B cell (primary cell): Measurements from ENCODE around the gene HOTAIR. TPM values are rescaled to one million over a fixed set of nuclear protein-coding genes. Genes with fewer than 3 reads are reported as not detected.

Source experiments
- ATAC-seq: fragments of 200-7000 bp; cut with Tn5 transposase; one replicate; pipeline ENCODE4 v1.10.0; 2021; ENCODE audit warnings: low read depth, mild to moderate bottlenecking, moderate number of reproducible peaks, moderate library complexity
- CTCF ChIA-PET: fragments of 350-600 bp; sonication (Branson Sonifier 250); formaldehyde crosslinking; loops from one replicate; lab custom pipeline; 2021; ENCODE audit warnings: antibody characterized with exemption, inconsistent platforms; lab: Charles Lee
- POLR2A ChIA-PET: fragments of 350-600 bp; sonication (Branson Sonifier 250); formaldehyde crosslinking; loops from one replicate; lab custom pipeline; 2021; ENCODE audit warnings: antibody characterized with exemption; lab: Charles Lee
- DNase-seq: peaks from one replicate; pipeline ENCODE4 v3.0.0; 2013
- H2AFZ ChIP-seq: 2 replicates; pipeline ENCODE4 v1.6.1; 2012; ENCODE audit warnings: mild to moderate bottlenecking, low read depth, low read length; ENCODE audit not compliant: insufficient read depth, poor library complexity, severe bottlenecking
- H3K27ac ChIP-seq, 2 donors: 1 replicate in 1 of 2; 2 replicates in 1 of 2; pipeline ENCODE4 v1.5.1; 2012 to 2013; ENCODE audit warnings: low read length in 2 of 2, mild to moderate bottlenecking in 2 of 2, moderate library complexity in 1 of 2
- H3K27me3 ChIP-seq, 4 experiments: fragments of 200-600 bp in 1 of 4; sonication (generic) in 1 of 4; replicated peaks in 1 of 4; 1 replicate in 2 of 4; 2 replicates in 2 of 4; pipeline versions ENCODE4 v1.6.1 to v1.7.0; 2013 to 2016; ENCODE audit warnings: low read length in 3 of 4, mild to moderate bottlenecking in 2 of 4, mixed read lengths in 1 of 4, moderate library complexity in 1 of 4; ENCODE audit not compliant: insufficient read depth in 4 of 4, control insufficient read depth in 3 of 4; ENCODE audit errors: control extremely low read depth in 1 of 4
- H3K36me3 ChIP-seq, 2 experiments: replicated peaks in 1 of 2; 1 replicate in 1 of 2; 2 replicates in 1 of 2; pipeline versions ENCODE4 v1.6.1 to v1.7.1; 2013; ENCODE audit warnings: low read length in 1 of 2; ENCODE audit not compliant: insufficient read depth in 2 of 2, control insufficient read depth in 1 of 2; ENCODE audit errors: control extremely low read depth in 1 of 2, extremely low read depth in 1 of 2
- H3K4me1 ChIP-seq, 2 donors: fragments of 200-600 bp in 1 of 2; sonication (generic) in 1 of 2; 1 replicate in 1 of 2; 2 replicates in 1 of 2; pipeline versions ENCODE4 v1.5.1 to v1.6.1; 2013 to 2017; ENCODE audit warnings: low read length in 2 of 2; ENCODE audit not compliant: control insufficient read depth in 2 of 2, insufficient read depth in 2 of 2
- H3K4me2 ChIP-seq: replicated peaks from 2 replicates; pipeline ENCODE3; 2012; ENCODE audit warnings: mild to moderate bottlenecking, low read depth, low read length; ENCODE audit not compliant: poor library complexity, severe bottlenecking
- H3K4me3 ChIP-seq, 5 experiments: fragments of 200-600 bp in 1 of 5; sonication (generic) in 1 of 5; 1 replicate in 3 of 5; 2 replicates in 2 of 5; pipeline versions ENCODE4 v1.5.1 to v1.7.0; 2011 to 2016; ENCODE audit warnings: low read length in 4 of 5, mild to moderate bottlenecking in 4 of 5, low read depth in 2 of 5, control low read depth in 1 of 5, moderate library complexity in 1 of 5; ENCODE audit not compliant: insufficient read depth in 1 of 5; ENCODE audit errors: control extremely low read depth in 1 of 5, extremely low read depth in 1 of 5
- H3K79me2 ChIP-seq: fragments of 200-600 bp; sonication (generic); one replicate; pipeline ENCODE4 v1.6.0; 2016; ENCODE audit warnings: low read length; ENCODE audit not compliant: control insufficient read depth, insufficient read depth
- H3K9ac ChIP-seq: fragments of 200-600 bp; sonication (generic); 2 replicates; pipeline ENCODE4 v1.6.1; 2017; ENCODE audit warnings: mild to moderate bottlenecking, low read length, moderate library complexity
- H3K9me3 ChIP-seq, 3 donors: one replicate each; pipeline versions ENCODE4 v1.6.1 to v1.7.1; 2013; ENCODE audit warnings: low read length in 2 of 3; ENCODE audit not compliant: control insufficient read depth in 2 of 3, insufficient read depth in 1 of 3; ENCODE audit errors: control extremely low read depth in 1 of 3
- H4K20me1 ChIP-seq: 2 replicates; pipeline ENCODE4 v1.6.0; 2012; ENCODE audit warnings: mild to moderate bottlenecking, low read length; ENCODE audit not compliant: insufficient read depth, control insufficient read depth, poor library complexity, severe bottlenecking
- H3K27ac Mint-ChIP-seq: one replicate; pipeline ENCODE4 v1.8.0; 2021; ENCODE audit warnings: mixed read lengths
- H3K27me3 Mint-ChIP-seq: one replicate; pipeline ENCODE4 v1.8.0; 2021; ENCODE audit warnings: mixed read lengths
- H3K4me1 Mint-ChIP-seq: one replicate; pipeline ENCODE4 v1.8.0; 2021; ENCODE audit warnings: mixed read lengths
- H3K4me3 Mint-ChIP-seq: one replicate; pipeline ENCODE4 v1.8.0; 2021; ENCODE audit warnings: mixed read lengths
- H3K9me3 Mint-ChIP-seq: one replicate; pipeline ENCODE4 v1.8.0; 2022; ENCODE audit warnings: mixed read lengths; ENCODE audit not compliant: insufficient read depth
- EZH2 ChIP-seq: IDR thresholded peaks from 2 replicates; pipeline ENCODE4 v1.6.1; 2012; ENCODE audit warnings: borderline replicate concordance, low read depth, mild to moderate bottlenecking, moderate library complexity, low read length; ENCODE audit not compliant: insufficient read depth, poor library complexity, severe bottlenecking
- WGBS: methylation state at CpG from one replicate; pipeline ENCODE4 v1.1.5; 2013; ENCODE audit warnings: missing lambda C conversion rate; ENCODE audit not compliant: insufficient coverage; 5-methylcytosine and 5-hydroxymethylcytosine counted together
- intact Hi-C: fragments of 100-400 bp; cut with micrococcal nuclease; formaldehyde crosslinking; loops from one replicate; pipeline ENCODE4 v1.10.0; 2022
- polyA plus RNA-seq: library from polyadenylated mRNA; depleted of rRNA; stranded (reverse); fragments of >200 nt; gene quantifications from 2 replicates; pipeline ENCODE4 v1.2.3, GENCODE V29; 2012
- total RNA-seq, 2 donors: library from RNA; stranded (reverse); fragments of 120-200 nt in 1 of 2; gene quantifications; 1 replicate in 1 of 2; 2 replicates in 1 of 2; pipeline versions ENCODE4 v1.2.3 to v1.2.4, GENCODE V29; 2013 to 2022
- TF ChIP-seq, protein P1 (sequence below): fragments of 200-600 bp; IDR thresholded peaks from one replicate; pipeline ENCODE4 v1.8.0; 2022; ENCODE audit warnings: antibody characterized with exemption, mild to moderate bottlenecking

Gene HOTAIR
- total and polyA plus RNA-seq, 2 donors (not counting 1 experiment from before 2014, with no cell fraction given), result not detected

GRCh38 chr12:54001283-54002187 is 26.8 kb upstream of the HOTAIR start:
- CTCF ChIA-PET, result interaction anchor here (1.0 to 5.0 kb wide), 6 partner anchors 31 to 214 kb away, joined by 3 to 20 read pairs (median 4); partner anchors contain the start of gene HOXC5
- Mint-ChIP-seq H3K9me3 (no peaks in the 10 kb centered on the region), H3K4me3 (no peak overlapping the region), H3K4me1 (peaks cover 19% of the 10 kb centered on the region), H3K27me3 (peaks cover 86% of the 10 kb centered on the region), H3K27ac (peak overlapping the region; percentile 32)
- Histone ChIP-seq H2AFZ (no peak overlapping the region), H3K4me3 (no peak overlapping the region), H3K4me1 (peaks cover 28 to 59% of the 10 kb centered on the region in 2 donors), H3K9ac (no peak overlapping the region), H4K20me1 (no peaks in the 10 kb centered on the region), H3K36me3 (no peaks in the 10 kb centered on the region), H3K4me2 (no peak overlapping the region), H3K27ac (no peak overlapping the region), H3K79me2 (no peaks in the 10 kb centered on the region), H3K27me3 (peaks cover 0 to 99% (median 83%) of the 10 kb centered on the region in 4 experiments), H3K9me3 (peaks cover 0 to 71% (median 0%) of the 10 kb centered on the region in 3 donors)
- TF ChIP-seq, protein P1, sequence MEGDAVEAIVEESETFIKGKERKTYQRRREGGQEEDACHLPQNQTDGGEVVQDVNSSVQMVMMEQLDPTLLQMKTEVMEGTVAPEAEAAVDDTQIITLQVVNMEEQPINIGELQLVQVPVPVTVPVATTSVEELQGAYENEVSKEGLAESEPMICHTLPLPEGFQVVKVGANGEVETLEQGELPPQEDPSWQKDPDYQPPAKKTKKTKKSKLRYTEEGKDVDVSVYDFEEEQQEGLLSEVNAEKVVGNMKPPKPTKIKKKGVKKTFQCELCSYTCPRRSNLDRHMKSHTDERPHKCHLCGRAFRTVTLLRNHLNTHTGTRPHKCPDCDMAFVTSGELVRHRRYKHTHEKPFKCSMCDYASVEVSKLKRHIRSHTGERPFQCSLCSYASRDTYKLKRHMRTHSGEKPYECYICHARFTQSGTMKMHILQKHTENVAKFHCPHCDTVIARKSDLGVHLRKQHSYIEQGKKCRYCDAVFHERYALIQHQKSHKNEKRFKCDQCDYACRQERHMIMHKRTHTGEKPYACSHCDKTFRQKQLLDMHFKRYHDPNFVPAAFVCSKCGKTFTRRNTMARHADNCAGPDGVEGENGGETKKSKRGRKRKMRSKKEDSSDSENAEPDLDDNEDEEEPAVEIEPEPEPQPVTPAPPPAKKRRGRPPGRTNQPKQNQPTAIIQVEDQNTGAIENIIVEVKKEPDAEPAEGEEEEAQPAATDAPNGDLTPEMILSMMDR, result no peak
- TF ChIP-seq EZH2, result no peak
- intact Hi-C loops, result loop anchor here (10.0 kb wide), 1 partner anchor 363 kb away; the partner anchor contains the start of gene GPR84
- no peak for DNase-seq
- POLR2A ChIA-PET, result no interaction called here
- ATAC-seq, result no peak
- 31% methylated on average over 5 of the region's 8 CpGs for whole genome bisulfite sequencing
